ENCODE measurements around the gene SYT15. TPM values are rescaled to one million over a fixed set of nuclear protein-coding genes. Genes with fewer than 3 reads are reported as not detected.
"Not testable (repeated sequence)": the region's sequence is repeated elsewhere in the genome, so short reads cannot be mapped to it uniquely, and the experiment has no call there.

Gene SYT15
- total and polyA plus RNA-seq, 10 donors: 0.20 to 8.4 (median 2.4) TPM

DNA sequence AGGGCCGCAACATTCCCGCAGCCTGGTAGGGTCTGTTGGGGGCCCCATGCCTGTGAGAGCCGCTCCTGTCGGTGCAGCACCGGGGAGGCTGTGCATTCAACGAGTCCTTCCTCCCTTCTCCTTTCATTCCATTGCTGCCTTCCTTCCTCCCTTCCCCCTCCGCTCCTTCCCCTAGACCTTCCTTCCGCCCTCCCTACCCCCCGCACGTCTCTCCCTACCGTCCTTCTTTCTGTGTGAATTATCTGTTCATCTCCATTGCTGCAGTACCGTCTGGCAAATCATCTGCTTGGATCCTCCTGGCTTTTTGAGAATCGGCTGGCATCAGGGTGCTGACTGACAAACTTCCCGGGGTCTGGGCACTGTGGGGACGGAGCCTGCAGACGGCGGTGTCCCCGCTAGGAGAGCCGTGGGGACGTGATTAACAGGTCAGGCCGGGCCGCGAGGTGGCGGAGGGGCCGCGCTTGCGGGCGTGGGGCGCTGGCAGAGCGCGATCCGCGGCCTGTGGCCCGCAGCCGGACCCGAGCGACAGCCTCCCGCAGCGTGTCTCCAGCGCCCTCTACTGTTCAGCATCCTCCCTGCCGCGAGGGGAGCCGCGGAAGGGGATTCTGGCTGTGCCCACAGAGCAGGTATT lies 18.8 kb downstream of the SYT15 start:
- peak; percentile 78 for DNase-seq
- TF ChIP-seq, protein P1, sequence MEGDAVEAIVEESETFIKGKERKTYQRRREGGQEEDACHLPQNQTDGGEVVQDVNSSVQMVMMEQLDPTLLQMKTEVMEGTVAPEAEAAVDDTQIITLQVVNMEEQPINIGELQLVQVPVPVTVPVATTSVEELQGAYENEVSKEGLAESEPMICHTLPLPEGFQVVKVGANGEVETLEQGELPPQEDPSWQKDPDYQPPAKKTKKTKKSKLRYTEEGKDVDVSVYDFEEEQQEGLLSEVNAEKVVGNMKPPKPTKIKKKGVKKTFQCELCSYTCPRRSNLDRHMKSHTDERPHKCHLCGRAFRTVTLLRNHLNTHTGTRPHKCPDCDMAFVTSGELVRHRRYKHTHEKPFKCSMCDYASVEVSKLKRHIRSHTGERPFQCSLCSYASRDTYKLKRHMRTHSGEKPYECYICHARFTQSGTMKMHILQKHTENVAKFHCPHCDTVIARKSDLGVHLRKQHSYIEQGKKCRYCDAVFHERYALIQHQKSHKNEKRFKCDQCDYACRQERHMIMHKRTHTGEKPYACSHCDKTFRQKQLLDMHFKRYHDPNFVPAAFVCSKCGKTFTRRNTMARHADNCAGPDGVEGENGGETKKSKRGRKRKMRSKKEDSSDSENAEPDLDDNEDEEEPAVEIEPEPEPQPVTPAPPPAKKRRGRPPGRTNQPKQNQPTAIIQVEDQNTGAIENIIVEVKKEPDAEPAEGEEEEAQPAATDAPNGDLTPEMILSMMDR (IDR thresholded peaks at IDR 0.05 in 8 of 11, conservative IDR thresholded peaks at IDR 0.05 in 3 of 11): peak in 2 of 11 experiments; percentile 31 to 43
- Histone ChIP-seq H3K4me3 (peak overlapping the region in 6 of 8 donors; percentile 21 to 62 (median 38)), H3K27ac (peak overlapping the region in 5 of 8 donors; percentile 33 to 77 (median 69))
- 0 to 3% (median 0%) methylated on average over 6 to 29 of the region's 44 CpGs for WGBS, 5 donors
- H3K27me3 ChIP-seq (replicated peaks in 1 of 7); H3K9me3 ChIP-seq; H3K36me3 ChIP-seq; H3K4me1 ChIP-seq; intact Hi-C loops (cut with DNase I; ENCODE audit: low total_unique reads): not testable (repeated sequence)

DNA sequence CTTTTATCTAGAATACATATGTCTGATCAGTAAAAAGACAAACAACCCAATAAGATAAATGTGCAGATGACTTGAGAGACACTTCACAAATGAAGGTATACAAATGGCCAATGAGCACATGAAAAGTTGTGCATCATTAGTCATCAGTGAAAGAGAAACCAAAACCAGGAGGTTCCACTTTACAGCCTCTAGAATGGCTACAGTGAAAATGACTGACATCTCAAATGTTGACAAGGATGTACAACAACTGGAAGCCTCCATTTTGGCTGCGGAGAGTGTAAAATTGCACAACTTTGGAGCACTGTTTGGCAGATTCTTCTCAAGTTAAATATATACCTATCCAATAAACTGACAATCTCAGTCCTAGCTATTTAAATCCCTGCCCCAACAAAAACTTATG lies 21.6 kb downstream of the SYT15 start:
- H3K9me3 ChIP-seq; DNase-seq; H3K27me3 ChIP-seq (replicated peaks in 1 of 7); H3K36me3 ChIP-seq; H3K4me1 ChIP-seq; H3K4me3 ChIP-seq; H3K27ac ChIP-seq; intact Hi-C loops (cut with DNase I; ENCODE audit: low total_unique reads): not testable (repeated sequence)
- WGBS, 5 donors: 0 to 96% (median 63%) methylated on average over 1 of the region's 1 CpG

DNA sequence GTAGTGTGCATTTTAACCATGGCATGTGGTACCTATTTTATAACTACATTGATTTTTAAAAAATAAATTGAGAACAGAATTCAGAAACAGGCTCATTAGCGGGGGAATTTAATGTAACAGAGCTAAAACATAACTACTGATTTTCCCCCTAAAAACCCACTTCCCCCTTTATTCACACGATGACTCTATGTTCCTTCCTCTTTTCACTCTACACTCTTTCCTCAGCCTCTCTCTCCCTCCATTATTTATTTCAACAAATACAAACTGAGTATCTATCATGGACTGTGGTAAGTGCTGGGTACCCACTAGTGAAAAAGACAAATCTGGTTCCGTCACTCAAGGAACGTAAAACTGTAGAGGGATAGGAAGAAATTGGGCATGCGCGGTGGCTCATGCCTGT lies 36.6 kb downstream of the SYT15 start:
- H3K36me3 ChIP-seq; intact Hi-C loops (cut with DNase I; ENCODE audit: low total_unique reads); H3K27ac ChIP-seq; H3K4me3 ChIP-seq; H3K9me3 ChIP-seq; H3K27me3 ChIP-seq (replicated peaks in 1 of 7); DNase-seq; H3K4me1 ChIP-seq: not testable (repeated sequence)
- no CpG with 5 or more reads among the region's 6 CpGs for WGBS, 5 donors

DNA sequence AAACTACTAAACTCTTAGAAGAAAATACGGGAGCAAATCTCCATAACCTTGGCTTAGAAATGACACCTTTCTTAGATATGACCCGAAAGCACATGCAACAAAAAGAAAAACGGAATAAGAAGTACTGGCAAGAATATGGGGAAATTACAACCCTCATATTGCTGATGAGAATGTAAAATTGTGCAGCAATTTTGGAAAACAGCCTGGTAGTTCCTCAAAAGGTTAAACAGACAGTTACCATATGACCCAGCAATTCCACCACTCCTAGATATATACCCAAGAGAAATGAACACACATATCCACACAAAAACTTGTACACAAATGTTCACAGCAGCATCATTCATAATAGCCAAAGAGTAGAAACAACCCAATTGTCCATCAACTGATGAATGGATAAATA lies 37.3 kb downstream of the SYT15 start:
- H3K4me1 ChIP-seq; H3K27ac ChIP-seq; DNase-seq; H3K27me3 ChIP-seq (replicated peaks in 1 of 7); intact Hi-C loops (cut with DNase I; ENCODE audit: low total_unique reads); H3K9me3 ChIP-seq; H3K4me3 ChIP-seq; H3K36me3 ChIP-seq: not testable (repeated sequence)
- no CpG with 5 or more reads among the region's 3 CpGs for WGBS, 5 donors

DNA sequence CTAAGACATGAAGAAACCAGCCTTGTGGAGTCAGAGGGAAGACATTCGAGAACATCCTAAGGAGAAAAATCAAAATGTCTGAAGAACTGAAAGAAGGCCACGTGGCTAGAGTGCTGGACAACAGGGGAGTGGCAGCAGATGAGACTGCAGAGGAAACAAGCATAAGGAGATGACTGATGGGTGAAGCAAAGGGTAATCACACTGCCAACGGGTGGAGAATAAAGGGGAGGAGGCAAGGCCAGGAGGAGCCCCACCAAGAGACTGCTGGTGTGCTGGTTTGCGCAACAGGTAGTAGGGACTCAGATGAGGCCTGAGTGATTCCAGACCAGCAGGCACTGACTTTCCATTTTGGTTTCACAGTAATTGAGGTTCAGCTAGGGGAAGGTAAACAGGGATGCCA lies 38.2 kb downstream of the SYT15 start:
- H3K4me3 ChIP-seq; H3K9me3 ChIP-seq; H3K4me1 ChIP-seq; H3K27me3 ChIP-seq (replicated peaks in 1 of 7); DNase-seq; intact Hi-C loops (cut with DNase I; ENCODE audit: low total_unique reads); H3K36me3 ChIP-seq: not testable (repeated sequence)
- WGBS, 5 donors: 62 to 89% (median 67%) methylated on average over 3 to 4 of the region's 4 CpGs
- H3K27ac ChIP-seq: peak overlapping the region in 4 of 8 donors; percentile 26 to 46 (median 36)

DNA sequence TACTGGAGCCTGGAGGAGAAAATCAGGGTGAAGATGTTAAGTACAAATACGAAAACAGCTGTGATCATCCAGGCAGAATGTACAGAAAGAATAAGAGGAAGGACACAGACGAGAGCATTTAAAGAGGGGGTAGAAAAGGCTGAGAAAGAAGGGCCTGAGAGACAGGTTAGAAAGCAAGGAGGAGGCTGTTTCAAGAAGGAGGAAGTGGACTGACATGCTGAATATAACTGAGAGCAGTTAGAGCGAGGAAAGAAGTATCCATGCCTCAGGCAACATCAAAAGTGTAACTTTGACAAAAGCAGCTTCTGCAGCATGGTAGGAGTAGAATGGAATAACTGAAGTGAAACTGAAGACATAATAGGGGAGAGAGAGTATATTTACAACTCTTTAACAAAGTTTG lies 39.0 kb downstream of the SYT15 start:
- H3K9me3 ChIP-seq; intact Hi-C loops (cut with DNase I; ENCODE audit: low total_unique reads); H3K36me3 ChIP-seq; H3K4me3 ChIP-seq; H3K27ac ChIP-seq; H3K4me1 ChIP-seq; H3K27me3 ChIP-seq (replicated peaks in 1 of 7); DNase-seq: not testable (repeated sequence)
- 36 to 57% (median 48%) methylated on average over 2 to 3 of the region's 3 CpGs for WGBS, 5 donors

DNA sequence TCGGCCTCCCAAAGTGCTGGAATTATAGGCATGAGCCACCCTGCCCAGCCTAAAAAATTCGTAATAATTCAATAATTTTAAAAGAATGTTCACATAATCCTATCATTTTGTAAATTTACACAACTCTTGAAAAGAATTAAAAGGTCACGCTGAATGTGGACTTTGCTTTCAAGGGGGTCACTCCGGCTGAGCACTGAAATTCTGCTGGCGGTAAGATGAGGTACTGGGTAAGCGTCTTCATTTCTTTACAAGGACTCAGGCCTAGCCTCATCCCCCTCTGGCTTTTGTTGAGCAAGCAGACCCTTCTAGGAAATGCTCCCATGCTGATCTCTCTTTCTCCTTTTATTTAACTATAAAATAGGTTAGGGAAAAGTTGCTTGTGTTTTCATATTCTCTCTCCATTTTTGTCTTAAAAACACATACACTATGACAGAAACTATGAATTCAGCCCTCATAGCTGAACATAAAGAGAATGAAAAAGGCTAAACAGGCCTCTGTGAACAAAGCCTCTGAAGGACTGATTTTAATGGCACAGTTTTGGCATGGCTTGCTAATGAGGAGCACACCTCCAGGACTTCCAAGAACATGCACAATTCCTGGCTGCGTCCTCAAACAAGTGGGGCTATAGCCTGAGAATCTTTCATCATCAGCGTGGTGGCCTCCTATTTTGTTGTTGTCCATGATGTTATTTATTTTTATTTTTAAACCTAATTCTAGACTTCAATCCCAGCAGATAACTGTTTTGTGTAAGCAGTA lies 45.1 kb downstream of the SYT15 start:
- H3K27ac ChIP-seq; intact Hi-C loops (cut with DNase I; ENCODE audit: low total_unique reads); H3K9me3 ChIP-seq; DNase-seq; H3K27me3 ChIP-seq (replicated peaks in 1 of 7); H3K4me3 ChIP-seq; H3K36me3 ChIP-seq; H3K4me1 ChIP-seq: not testable (repeated sequence)
- 93 to 98% (median 94%) methylated on average over 3 to 5 of the region's 8 CpGs for WGBS, 5 donors

GRCh38 chr10:46629805-46630204 lies 50.9 kb downstream of the SYT15 start:
- H3K27ac ChIP-seq; H3K4me1 ChIP-seq; H3K9me3 ChIP-seq; H3K27me3 ChIP-seq (replicated peaks in 1 of 7); DNase-seq; H3K36me3 ChIP-seq; intact Hi-C loops (cut with DNase I; ENCODE audit: low total_unique reads); H3K4me3 ChIP-seq: not testable (repeated sequence)
- WGBS, 5 donors: no CpG with 5 or more reads among the region's 1 CpG

GRCh38 chr10:46630816-46631215 lies 51.9 kb downstream of the SYT15 start:
- H3K9me3 ChIP-seq; H3K4me1 ChIP-seq; H3K4me3 ChIP-seq; DNase-seq; H3K27me3 ChIP-seq (replicated peaks in 1 of 7); intact Hi-C loops (cut with DNase I; ENCODE audit: low total_unique reads); H3K36me3 ChIP-seq; H3K27ac ChIP-seq: not testable (repeated sequence)
- WGBS, 5 donors: no CpG with 5 or more reads among the region's 3 CpGs

DNA sequence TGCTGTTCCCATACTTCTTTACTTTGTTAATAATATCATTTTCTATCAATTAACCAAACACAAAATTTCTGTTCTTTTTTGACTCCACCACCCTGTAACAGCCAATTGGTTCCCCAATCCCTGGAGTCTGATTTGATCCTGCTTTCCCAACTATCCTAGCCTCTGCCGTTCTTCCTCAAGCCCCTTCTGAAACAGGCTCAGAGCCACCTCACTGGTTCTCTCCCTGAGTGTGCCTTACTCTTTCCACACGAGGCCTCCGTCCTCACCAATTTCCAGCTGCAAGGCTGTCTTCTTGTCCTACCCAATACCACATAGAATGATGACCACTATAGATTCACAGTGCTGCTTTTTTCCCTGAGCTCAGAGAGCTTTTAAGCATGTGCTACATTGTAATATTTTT lies 52.8 kb downstream of the SYT15 start:
- H3K27ac ChIP-seq; H3K27me3 ChIP-seq (replicated peaks in 1 of 7); DNase-seq; intact Hi-C loops (cut with DNase I; ENCODE audit: low total_unique reads); H3K4me1 ChIP-seq; H3K4me3 ChIP-seq; H3K9me3 ChIP-seq; H3K36me3 ChIP-seq: not testable (repeated sequence)
- no CpG with 5 or more reads among the region's 3 CpGs for WGBS, 5 donors

All from spleen (tissue), 11 donors.